HG03196 (cell line): Measurements from ENCODE around the gene ZBTB20.
"Not testable (repeated sequence)": the region's sequence is repeated elsewhere in the genome, so short reads cannot be mapped to it uniquely, and the experiment has no call there.

Experiments
- ATAC-seq: cut with Tn5 transposase; IDR thresholded peaks from one replicate; pipeline ENCODE4 v1.9.1; 2021; ENCODE audit not compliant: unreplicated experiment

The ZBTB20 gene

DNA sequence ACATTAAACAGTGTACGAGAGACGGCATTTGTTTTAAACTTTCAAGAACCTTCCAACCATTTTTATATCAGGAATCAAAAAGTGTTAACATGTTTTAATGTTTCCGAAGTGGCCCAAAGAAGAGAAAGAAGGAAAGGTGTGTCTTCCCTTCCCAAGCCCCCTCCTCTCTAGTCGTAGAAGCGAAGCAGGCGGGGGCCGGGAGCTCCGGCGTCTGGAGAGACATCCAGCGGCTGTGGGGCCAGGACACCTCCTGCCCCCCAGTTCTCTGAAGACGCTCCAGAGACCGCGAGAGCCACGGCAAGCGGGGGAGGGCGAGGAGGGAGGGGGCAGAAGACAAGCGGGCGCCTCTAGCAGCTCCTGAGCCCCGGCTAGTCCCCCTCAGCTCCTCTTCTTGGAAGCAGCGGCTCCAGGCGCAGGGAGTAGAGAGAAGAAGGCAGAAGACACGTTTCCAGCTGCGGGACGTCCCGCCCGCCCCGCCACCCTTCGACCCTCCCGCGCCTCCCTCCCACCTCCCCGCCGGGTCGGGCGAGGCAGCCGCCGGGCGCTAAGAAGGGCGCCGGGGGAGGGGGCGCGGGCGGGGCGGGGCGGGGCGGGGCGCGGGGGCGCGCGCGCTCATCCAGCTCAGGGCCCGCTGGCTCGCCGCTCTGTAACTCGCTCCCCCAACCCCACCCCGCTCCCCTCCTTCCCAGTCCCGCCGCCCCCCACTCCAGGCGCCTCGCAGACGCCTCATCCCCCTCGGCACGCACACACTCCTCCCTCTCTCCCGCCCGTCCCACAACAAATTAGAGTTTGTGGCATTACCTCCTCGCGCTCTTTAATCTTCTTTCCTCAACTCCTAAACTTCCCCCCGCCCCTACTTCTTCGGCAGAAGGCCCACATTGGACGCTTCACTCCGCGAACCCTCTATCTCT, at the start of gene ZBTB20:
Gene ZBTB20, minus strand, starts transcription at position 871 of the 911 bp plus-strand sequence.
- peak; percentile 29 for ATAC-seq

DNA sequence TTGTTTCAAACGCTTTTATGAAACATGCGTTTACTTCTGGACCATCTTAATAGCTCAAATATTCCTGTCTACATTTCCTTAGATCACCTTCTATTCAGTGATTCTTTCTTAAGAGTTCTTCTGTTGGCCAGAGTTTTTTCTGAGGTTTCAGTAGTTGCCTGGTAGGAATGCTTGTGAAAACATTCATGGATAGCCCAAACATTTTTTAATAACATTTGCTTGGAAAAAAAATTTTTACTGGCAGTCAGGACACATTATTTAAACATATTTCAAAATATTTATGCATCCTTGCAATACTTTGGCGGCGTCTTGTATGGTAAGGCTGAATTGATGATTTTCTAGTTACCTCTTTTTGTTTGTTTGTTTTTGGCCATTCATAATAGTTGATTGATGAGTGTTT, 47.4 kb upstream of the ZBTB20 start:
- no peak for ATAC-seq

DNA sequence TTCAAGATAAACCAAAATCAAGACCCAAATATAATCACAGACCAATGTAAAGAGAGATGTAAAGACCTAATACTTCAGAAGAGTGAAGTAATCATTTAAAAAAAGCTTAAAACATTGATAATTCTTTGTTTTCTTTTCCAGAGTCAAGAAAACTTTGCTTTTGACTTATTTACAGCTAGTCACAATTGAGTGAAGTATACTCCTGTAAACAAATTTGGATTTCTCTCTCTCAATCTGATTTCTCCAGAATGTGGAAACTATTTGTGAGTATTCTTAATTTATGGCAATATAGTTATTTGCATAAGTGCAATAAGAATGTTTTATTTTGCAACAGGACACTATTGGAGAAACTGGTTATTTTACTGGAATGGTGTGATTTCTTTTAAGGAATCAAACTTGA, 43.7 kb upstream of the ZBTB20 start:
- ATAC-seq = no peak

DNA sequence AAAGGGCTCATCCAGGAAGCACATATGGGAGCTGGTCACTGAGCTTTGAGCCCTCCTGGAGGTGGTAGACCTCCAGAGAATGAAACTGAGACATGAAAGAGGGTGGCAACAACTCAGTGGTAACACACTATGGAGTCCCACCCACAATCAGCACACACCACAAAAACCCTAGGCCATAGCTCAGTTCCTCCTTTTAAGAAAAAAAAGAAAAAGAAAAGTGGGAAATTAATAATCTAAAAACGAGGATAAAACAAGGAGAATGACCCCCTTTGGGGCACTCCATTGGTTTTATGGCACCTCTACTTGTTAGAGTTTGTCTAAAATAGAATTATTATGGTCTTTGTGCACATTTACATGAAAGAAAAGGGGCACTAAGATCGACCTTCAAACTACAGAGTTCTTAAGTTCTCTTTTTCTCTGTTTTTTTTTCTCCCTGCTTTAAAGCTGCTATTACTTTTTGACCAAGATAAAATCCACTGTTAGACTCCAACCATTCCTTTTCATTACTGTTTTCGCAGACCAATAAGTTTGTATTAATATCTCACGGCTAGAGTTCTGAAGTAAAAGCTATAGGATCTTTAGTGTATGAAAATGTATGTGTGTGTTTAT, 40.2 kb upstream of the ZBTB20 start:
- ATAC-seq = peak; percentile 100

DNA sequence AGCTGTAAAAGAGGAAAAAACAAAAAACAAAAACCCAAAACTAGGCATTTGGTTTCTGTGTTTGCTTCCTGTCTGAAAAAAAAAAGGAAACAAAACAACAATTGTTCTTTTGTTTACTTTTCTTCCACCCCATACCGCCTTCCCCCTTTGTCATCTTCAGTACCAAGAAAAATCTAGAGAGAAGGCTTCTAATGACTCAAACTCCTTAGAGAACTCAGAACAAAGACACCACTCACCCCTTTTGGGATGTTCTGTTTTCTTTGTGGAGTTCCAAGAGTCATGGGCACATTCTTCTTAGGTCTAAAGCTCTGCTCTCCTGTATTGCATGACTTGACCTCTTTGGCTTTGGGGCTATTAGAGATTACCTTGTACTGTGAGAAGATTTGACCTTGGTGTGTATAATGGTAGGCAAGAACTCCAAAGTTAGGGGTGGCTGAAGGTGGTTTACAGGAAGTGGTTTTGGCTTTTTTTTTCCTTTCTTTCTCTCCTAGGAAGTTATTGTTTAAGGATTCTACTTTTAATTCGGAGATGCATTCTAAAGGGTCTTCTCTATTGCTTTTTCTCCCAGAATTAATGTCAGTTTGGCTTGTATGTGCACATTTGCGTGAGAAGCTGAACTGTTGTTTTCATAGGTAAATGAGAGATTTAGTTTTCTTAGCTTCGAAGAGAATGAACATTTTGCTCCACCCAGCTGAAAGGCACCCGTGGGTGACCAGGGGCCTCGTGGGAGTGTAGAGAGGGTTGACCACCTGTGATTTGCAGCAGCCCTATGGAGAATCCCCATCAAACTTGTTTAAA, 39.5 kb upstream of the ZBTB20 start:
- peak; percentile 37 for ATAC-seq

DNA sequence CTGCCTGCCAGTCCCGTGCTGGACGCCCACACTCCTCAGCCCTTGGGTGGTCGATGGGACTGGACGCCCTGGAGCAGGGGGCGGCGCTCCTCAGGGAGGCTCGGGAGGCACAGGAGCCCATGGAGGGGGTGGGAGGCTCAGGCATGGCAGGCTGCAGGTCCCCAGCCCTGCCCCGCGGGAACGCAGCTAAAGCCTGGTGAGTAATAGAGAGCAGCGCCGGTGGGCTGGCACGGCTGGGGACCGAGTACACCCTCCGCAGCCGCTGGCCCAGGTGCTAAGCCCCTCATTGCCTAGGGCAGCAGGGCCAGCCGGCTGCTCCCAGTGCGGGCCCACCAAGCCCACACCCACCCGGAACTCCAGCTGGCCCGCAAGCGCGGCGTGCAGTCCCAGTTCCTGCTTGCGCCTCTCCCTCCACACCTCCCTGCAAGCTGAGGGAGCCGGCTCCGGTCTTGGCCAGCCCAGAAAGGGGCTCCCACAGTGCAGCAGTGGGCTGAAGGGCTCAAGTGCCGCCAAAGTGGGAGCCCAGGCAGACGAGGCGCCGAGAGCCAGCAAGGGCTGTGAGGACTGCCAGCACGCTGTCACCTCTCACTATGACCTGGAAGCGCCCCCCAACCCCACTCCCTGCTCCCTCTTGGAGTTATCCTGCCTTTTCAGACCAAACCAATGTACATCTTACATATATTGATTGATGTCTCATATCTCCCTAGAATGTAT, 37.9 kb upstream of the ZBTB20 start:
- not testable (repeated sequence) for ATAC-seq

DNA sequence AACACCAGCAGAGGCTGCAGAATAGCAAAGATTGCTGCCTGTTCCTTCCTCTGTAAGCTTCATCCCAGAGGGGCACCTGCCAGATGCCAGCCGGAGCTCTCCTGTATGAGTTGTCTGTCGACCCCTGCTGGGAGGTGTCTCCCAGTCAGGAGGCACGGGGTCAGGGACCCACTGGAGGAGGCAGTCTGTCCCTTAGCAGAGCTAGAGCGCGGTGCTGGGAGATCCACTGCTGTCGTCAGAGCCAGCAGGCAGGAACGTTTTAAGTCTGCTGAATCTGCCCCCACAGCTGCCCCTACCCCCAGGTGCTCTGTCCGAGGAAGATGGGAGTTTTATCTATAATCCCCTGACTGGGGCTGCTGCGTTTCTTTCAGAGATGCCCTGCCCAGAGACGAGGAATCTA, 31.8 kb upstream of the ZBTB20 start:
- not testable (repeated sequence) for ATAC-seq

DNA sequence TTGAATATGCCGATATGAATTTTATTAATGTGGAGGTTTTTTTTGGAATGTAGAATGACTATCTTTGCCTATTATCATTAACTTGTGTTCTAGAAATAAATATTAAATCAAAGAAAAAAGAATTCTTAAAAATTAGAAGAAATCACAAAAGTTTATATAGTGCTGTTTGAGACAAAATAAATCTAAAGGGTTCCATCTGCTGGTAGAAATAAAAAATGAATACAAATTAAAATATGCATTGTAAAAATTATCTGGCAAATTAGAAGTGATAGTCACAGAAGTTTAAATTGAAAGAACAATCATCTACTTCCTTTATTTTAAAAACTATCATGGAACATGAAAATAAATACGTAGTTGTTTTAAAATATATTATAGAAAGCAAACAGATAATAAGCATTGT, 22.7 kb upstream of the ZBTB20 start:
- no peak for ATAC-seq

DNA sequence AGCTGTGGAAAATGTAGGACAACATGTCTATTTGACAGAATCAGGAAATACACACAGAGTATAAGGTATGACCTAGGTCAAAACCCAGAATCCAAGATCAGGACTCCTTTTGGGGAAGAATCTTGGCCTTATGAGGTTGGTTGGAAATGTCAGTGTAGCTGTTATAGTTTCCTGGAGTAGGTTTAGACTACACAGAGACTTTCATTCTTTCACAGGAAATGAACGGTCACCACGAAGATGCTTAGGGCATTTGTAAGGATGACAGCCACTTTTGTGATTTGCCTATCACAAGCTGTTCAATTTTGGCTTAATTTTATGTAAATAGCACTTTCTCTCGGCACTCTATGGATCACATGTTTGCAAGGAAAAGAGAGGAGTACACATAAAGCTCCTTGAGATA, 18.6 kb upstream of the ZBTB20 start:
- no peak for ATAC-seq

DNA sequence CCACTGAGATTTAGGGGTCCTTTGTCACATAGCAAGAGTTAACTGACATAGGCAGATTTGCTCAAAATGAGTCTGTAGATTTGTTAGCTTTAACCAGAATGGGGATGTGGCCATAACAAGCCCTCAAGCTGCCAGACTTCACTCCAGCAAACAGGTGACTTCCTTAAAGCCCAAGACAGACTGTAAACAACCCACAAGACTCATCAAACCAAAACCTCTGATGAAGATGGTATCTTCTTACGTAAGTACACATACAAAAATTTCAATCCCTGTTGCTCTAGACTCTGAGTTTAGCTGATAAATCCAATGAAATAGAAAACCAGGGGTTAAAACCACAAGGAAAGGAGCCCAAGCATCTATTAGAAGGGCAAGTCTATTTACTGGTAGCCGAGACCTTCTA, 18.2 kb upstream of the ZBTB20 start:
- ATAC-seq = no peak

DNA sequence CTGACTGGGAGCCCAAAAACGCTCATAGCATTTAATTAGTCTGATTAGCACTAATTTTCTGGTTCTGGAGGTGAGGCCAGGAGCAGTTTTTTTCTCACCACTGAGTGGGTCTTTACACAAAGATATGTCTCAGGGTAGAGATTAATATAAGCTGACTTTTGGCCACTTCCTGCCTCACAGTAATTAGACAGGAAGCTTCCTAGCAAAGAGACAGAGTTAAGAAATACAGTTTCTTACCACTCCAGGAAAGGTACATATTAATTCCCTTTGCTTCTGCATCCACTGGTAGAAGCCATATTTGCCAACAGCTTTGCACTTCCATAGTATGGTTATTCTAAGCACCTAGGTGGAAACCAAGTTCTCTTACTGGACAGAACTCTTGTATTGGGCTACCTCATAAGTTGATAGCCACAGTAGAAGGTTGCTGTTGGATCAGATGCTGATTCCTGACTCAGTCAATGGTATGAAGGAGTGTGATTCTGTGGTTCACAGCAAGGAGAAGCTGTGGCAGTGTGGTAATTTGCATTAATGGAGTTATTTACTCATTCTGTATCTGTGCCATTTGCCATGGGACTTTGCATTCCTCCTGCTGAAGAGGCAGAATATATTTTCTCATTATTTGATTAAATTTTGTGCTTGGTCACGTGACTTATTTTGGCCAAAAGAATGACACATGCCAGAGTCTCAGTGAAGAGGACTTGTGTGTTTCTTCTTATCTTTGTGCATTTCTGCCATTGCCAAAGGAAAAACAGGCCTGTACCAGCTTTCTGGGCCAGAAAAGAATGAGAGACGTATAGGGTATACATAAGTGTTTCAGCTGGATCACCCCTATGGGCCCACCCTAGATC, 17.5 kb upstream of the ZBTB20 start:
- no peak for ATAC-seq

DNA sequence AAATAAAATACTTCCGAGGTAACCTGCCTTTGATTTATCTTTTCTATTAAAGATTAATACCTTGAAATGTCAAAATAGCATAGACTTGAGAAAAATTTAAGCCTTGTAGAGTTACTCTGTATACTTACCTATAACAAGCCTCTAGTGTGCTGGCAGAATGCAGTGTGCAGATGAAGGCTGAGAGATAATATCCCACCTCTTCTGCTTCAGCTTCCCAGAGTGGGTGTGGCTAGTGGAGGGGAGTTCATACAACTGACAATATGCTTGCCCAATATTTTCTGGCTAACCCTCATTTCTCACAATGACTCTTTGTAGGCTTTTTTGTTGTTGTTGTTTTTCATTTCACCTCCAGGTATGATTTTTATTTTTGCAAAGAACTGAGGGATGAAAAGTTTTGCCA, 15.7 kb upstream of the ZBTB20 start:
- no peak for ATAC-seq

DNA sequence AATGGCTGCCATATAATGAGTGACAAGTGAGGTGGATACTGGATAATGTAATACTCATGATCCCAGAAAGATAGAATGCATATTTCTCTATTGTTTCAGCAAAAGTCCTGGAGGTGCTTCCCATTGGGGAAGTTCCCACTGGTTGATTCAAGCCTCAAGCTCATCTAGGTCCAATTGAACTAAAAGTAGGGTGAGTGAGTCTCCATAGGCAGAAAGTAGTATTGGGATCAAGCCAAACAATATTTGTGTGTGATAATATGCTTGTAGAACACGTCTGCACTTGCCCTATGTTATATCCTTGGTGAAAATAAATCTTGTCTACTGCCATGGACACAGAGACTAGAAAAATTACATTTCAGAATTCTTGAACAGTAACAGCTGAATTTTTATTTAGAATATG, 14.8 kb upstream of the ZBTB20 start:
- ATAC-seq = no peak

DNA sequence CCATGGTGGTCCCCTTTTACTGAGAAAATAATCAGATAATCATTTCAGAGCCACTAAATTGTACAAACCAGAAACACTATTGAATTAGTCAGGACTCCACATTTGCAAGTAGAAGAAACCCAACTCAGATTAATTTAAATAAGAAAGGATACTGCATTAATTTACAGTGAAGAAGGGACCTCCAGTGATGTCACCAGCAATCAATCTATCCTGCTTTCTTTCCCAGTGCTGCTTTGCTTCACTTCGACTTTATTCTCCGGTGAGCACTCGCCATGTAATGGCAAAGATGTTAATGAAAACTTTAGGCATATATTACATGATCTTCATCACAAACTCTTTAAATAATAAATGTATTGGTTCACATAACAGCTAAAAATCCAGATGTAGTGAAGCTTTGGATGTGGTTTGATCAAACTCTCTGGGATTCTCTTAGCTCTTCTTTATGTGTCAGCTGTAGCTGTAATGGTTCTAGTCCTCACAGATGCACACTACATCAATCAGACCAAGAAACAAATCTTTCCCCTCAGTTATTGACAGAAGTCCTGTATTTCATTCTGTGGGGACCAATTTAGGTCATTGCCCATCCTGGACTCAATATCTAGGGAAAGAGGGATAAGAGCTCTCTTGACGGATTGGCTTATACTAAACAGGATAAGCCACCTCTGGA, 14.2 kb upstream of the ZBTB20 start:
- ATAC-seq = no peak

DNA sequence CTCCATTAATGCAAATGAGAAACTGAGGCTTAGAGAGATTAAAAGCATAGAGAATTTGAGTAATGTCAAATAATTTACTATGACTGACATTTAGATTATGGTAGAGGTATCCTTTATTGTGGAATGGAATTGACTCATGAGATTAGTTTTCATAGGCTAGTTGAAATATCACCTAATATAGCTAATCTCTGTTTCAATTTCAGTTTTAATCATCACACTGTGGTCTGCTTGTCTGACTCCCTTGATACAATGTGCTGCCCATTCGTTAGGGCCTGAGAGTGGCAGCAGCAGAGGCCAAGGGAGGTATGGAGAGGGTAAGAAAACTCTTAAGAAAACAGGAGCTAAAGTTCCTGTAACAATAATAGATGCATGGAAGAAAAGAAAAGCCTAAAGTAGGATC, 13.2 kb upstream of the ZBTB20 start:
- ATAC-seq = peak; percentile 100

DNA sequence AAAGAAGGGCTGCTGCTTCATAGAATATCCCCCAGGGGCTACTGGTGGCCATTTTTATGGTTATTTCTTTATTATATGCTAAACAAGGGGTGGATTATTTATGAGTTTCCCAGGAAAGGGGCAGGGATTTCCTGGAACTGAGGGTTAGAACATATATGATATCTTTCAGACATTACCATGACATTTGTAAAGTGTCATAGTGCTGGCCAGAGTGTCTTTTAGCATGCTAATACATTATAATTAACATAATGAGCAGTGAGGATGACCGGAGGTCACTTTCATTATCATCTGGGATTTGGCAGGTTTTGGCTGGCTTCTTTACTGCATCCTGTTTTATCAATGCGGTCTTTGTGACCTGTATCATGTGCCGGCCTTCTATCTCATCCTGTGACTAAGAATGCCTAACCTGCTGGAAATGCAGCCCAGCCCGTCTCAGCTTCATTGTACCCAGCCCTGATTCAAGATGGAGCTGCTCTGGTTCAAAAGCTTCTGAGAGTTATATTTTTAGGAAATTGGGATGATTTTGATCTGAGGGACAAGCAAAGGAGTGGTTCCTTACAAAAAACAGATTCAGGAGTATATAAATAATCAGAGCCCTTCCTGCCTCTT, 9.1 kb upstream of the ZBTB20 start:
- ATAC-seq = no peak

DNA sequence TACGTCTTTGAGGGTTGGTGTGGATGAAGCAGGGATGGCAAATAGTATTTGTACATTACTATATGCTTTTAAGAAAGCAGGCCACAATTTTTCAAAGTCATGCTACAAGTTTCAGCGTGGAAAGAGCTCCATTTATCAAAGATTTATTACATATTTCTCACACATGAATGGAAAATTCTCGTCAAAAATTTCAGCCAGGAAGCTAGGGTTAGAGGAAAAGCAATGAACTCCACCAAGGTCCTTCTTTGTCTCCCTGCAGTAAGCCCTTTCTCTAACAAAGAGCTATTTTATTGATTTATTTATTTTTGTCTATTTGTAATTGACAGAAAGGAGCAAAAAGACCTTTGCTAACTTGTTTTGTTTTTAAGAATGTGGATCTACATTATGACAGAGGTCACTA, 7.5 kb upstream of the ZBTB20 start:
- ATAC-seq = no peak

DNA sequence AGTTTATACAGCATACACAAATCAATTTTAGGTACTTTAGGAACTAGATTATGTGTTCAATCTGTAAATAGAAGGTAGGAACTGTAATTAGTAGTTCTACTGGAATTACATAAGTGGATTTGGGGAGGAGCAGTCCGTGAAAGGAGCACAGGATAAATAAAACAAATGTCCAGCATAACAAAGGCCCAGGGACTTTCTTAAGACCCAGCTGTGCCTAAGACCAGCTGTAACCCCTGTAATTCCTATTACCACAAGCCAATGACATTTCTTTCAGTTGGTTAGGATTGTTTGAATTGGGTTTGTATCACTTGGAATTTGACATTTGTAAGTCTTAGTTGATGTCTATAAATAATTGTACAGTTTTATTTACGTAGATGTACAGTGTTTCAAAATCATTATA, 4.8 kb upstream of the ZBTB20 start:
- no peak for ATAC-seq

DNA sequence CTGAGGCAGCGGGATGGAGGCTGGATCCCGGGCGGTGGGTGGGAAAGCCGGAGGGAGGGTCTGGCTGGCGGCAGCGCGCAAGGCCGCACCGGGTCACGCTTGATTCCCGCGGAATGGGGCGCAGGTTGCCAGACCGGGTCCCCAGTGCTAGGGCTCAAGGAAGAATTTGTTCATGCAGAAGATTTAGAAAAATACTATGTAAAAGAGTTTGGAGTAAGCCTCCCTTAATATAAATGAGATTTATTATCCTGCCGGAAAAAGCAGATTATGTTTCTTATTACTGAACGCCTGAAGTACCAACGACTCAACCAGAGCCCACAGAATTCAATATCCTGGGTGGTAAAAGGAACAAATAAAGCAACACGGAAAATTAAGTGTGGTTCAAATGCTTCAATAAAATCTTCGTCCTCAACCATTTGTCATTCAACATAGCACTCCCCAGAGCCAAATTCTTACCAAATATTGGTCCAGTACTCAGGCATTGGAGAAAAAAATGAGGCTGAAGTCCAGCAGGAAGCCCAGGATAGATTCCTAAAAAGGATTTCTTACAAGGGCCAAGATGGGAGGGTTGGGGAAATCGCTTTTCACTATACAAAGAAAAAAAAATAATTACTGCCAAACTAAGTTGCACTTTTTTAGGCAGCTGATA, 1.2 kb upstream of the ZBTB20 start:
- ATAC-seq = no peak
